ENCODE results near the gene SSU72.

Gene SSU72

DNA sequence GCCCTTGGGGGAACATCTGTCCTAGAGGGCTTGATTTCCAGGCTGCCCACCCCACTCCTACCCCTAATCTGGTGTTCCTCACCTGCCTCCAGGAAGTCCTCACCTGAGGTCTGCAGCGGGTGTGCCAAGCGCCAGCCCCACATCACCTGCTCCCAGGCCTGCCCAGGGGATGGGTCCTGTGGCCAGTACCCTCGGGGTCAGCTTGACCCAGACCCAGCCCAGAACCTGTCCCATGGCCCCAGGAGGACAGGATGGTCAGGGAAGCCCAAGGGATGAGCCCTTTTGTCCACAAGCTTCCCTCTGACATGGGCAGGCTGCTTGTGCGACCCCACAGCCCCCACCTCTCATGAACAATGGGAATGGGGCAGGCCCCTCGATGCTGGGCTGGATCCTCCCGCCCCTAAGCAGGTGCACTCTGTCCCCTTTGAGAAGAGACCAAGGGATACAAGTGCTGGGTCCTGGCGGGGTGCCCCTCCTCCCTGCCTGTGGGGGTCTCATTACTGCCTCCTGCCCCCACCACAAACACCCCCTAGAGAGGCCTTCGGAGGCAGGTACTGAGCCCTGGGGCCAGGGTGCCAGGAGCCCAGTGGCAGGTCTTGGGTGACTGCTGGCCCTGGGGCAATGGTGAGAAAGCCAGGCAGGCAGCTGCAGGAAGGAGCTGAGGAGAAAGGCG, 43.9 kb upstream of the SSU72 start:
- Histone ChIP-seq H3K4me3 (ENCODE audit: low read depth in 1 of 5, low read length in 5 of 5) (no peak overlapping the region), H3K27me3 (ENCODE audit: control insufficient read depth in 5 of 5, insufficient read depth in 4 of 5, low read length in 5 of 5) (no peaks in the 10 kb centered on the region), H3K27ac (ENCODE audit: low read depth, low read length) (no peak overlapping the region), H3K36me3 (ENCODE audit: control insufficient read depth in 5 of 5, insufficient read depth in 5 of 5, low read length in 5 of 5) (peaks cover 0 to 16% (median 11%) of the 10 kb centered on the region in 5 donors), H3K9me3 (ENCODE audit: control insufficient read depth in 5 of 5, low read length in 5 of 5) (no peaks in the 10 kb centered on the region), H3K9ac (ENCODE audit: low read length in 5 of 5) (no peak overlapping the region), H3K4me1 (ENCODE audit: control insufficient read depth in 5 of 5, insufficient read depth in 5 of 5, low read length in 5 of 5) (peaks cover 14 to 31% (median 26%) of the 10 kb centered on the region in 5 donors)

DNA sequence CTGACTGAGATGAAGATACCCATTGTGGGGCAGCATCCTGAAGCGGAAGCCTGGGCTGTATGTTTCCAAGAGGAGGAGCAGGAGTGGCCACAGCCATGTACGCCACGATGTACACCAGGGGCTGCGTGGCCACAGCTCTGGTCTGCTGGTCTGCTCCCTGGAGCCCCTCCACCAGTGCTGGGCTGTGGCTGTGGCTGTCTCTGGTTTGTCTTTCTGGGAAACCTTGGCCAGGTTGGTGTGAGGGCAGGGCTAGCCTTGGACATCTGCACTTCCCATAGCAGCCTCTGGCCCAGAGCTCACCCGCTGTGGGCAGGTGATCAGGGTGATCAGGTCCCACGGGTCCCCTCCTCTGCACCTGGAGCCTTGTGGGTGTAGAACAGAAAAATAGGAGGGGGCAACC, 43.3 kb upstream of the SSU72 start:
- no peak overlapping the region for H3K9ac ChIP-seq (ENCODE audit: low read length in 5 of 5)
- H3K4me1 ChIP-seq (ENCODE audit: control insufficient read depth in 5 of 5, insufficient read depth in 5 of 5, low read length in 5 of 5), result peaks cover 14 to 34% (median 28%) of the 10 kb centered on the region in 5 donors
- no peak overlapping the region for H3K27ac ChIP-seq (ENCODE audit: low read depth, low read length)
- H3K36me3 ChIP-seq (ENCODE audit: control insufficient read depth in 5 of 5, insufficient read depth in 5 of 5, low read length in 5 of 5), result peaks cover 0 to 16% (median 11%) of the 10 kb centered on the region in 5 donors
- H3K27me3 ChIP-seq (ENCODE audit: control insufficient read depth in 5 of 5, insufficient read depth in 4 of 5, low read length in 5 of 5), result no peaks in the 10 kb centered on the region
- H3K4me3 ChIP-seq (ENCODE audit: low read depth in 1 of 5, low read length in 5 of 5), result no peak overlapping the region
- no peaks in the 10 kb centered on the region for H3K9me3 ChIP-seq (ENCODE audit: control insufficient read depth in 5 of 5, low read length in 5 of 5)

DNA sequence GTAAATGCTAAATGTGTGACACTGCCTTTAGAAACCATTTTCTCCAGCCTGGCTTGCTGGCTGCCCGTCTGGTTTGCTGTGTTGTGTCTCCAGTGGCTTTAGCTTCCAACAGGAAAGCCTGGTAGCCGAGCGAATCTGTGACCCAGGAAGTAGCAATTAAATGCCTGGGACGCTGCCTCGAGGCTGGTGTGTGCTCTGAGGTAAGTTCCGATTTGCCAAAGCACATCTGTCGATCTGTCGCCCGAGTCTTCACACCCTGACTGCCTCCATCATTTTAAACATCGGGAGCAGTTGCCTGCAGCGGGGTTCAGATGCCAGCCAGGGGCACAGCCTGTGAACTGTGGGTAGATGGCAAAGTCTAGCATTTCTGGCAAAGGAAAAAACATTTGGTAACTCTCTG, 42.9 kb upstream of the SSU72 start:
- Histone ChIP-seq H3K9me3 (ENCODE audit: control insufficient read depth in 5 of 5, low read length in 5 of 5) (no peaks in the 10 kb centered on the region), H3K27ac (ENCODE audit: low read depth, low read length) (no peak overlapping the region), H3K36me3 (ENCODE audit: control insufficient read depth in 5 of 5, insufficient read depth in 5 of 5, low read length in 5 of 5) (peaks cover 0 to 16% (median 11%) of the 10 kb centered on the region in 5 donors), H3K4me3 (ENCODE audit: low read depth in 1 of 5, low read length in 5 of 5) (no peak overlapping the region), H3K27me3 (ENCODE audit: control insufficient read depth in 5 of 5, insufficient read depth in 4 of 5, low read length in 5 of 5) (no peaks in the 10 kb centered on the region), H3K4me1 (ENCODE audit: control insufficient read depth in 5 of 5, insufficient read depth in 5 of 5, low read length in 5 of 5) (peaks cover 14 to 34% (median 28%) of the 10 kb centered on the region in 5 donors), H3K9ac (ENCODE audit: low read length in 5 of 5) (no peak overlapping the region)

DNA sequence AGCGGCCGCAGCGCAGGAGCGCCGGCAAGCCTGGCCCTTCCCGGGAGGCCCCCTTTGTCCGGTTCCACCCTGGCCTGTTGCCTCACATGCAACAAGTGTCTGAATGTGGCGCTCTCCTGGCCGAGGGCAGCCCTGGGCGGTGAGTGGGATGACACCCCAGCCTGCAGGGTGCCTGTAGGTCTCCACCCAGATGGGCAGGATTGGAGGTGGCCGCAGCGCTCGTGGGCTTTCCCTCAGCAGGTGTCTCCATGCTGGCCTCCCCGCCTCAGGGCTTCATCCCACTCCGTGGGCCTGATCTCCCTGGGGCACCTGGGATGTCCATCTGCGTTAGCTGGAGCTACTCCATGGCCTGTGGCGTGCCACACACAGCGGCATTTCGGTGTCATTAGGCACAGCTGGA, 42.2 kb upstream of the SSU72 start:
- peaks cover 14 to 34% (median 28%) of the 10 kb centered on the region in 5 donors for H3K4me1 ChIP-seq (ENCODE audit: control insufficient read depth in 5 of 5, insufficient read depth in 5 of 5, low read length in 5 of 5)
- no peaks in the 10 kb centered on the region for H3K27me3 ChIP-seq (ENCODE audit: control insufficient read depth in 5 of 5, insufficient read depth in 4 of 5, low read length in 5 of 5)
- peaks cover 0 to 16% (median 11%) of the 10 kb centered on the region in 5 donors for H3K36me3 ChIP-seq (ENCODE audit: control insufficient read depth in 5 of 5, insufficient read depth in 5 of 5, low read length in 5 of 5)
- no peaks in the 10 kb centered on the region for H3K9me3 ChIP-seq (ENCODE audit: control insufficient read depth in 5 of 5, low read length in 5 of 5)
- H3K4me3 ChIP-seq (ENCODE audit: low read depth in 1 of 5, low read length in 5 of 5), result peak overlapping the region; percentile 61 to 97 (median 92)
- peak overlapping the region in 2 of 5 donors; percentile 56 to 80 for H3K9ac ChIP-seq (ENCODE audit: low read length in 5 of 5)
- H3K27ac ChIP-seq (ENCODE audit: low read depth, low read length), result no peak overlapping the region

DNA sequence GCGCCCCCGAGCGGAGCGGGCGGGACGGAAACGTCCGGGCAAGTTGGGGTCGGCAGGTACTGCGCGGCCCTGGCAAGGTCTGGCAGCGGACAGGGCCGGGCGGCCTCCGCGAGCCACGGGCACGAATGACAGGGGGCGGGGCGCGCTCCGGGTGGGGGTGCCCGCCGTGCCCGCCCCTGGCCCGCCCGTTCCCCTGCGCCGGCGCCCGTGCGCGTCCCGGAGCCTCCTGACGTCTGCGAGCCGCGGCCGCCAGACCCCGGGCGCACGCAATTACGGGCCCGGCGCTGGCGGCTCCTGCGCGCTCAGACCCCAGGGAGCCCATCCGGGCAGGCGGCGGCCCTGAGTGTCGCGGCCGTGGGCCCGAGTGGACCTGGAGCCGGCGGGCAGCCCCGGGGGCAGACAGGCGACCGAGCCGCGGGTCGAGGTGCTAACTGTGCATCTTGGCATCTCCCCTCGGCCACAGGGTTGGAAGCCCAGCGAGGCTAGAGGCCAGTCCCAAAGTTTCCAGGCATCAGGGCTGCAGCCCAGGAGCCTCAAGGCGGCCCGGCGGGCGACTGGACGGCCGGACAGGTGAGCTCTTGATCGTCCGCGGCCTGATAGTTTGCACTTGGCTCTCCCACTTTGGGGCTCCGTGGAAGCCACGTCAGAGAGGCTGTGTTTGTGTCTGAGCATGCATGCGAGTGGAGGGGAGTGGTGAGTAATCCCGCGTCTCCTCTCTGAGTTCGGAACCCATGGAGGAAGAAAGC, 41.6 kb upstream of the SSU72 start:
- Histone ChIP-seq H3K9ac (ENCODE audit: low read length in 5 of 5) (peak overlapping the region in 4 of 5 donors; percentile 56 to 87 (median 84)), H3K4me3 (ENCODE audit: low read depth in 1 of 5, low read length in 5 of 5) (peak overlapping the region; percentile 61 to 97 (median 92)), H3K27me3 (ENCODE audit: control insufficient read depth in 5 of 5, insufficient read depth in 4 of 5, low read length in 5 of 5) (no peaks in the 10 kb centered on the region), H3K27ac (ENCODE audit: low read depth, low read length) (peak overlapping the region; percentile 95), H3K4me1 (ENCODE audit: control insufficient read depth in 5 of 5, insufficient read depth in 5 of 5, low read length in 5 of 5) (peaks cover 14 to 35% (median 30%) of the 10 kb centered on the region in 5 donors), H3K36me3 (ENCODE audit: control insufficient read depth in 5 of 5, insufficient read depth in 5 of 5, low read length in 5 of 5) (peaks cover 0 to 16% (median 11%) of the 10 kb centered on the region in 5 donors), H3K9me3 (ENCODE audit: control insufficient read depth in 5 of 5, low read length in 5 of 5) (no peaks in the 10 kb centered on the region)

DNA sequence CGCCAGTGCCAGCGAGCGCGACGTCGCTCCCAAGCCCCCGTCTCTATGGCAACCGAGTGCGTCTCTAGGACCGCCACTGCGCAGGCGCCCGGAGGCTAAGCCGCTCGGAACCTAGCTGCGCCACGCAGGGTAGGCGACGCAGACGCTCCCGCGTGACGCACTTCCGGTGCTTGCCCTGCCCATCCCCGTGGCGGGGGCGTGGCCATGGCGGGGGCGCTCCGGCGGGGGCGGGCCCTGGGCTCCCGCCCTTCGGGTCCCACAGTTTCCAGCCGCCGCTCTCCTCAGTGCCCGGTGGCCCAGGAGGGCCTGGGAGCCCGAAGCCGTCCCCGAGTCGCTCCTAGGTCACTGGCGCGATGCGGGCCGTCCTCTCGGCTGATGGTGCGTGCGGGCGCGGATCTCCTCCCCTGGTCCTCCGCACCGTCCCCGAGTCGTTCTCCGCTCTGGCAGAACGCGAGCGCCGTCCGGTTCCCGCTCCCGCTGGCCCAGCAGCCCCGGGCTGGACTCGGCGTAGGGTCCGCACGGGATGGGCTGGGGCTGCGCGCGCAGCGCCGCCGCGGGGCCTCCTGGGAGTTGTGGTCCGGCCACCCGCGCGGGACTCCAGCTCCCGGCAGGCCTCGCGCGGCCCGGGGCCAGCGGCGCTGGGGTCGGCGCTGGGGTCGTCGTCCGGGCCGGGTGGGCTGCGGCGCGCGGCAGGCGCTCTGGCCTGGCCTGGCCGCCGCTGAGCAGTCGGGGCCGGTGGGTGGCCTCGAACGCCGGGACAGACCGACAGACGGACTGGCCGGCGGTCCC, 40.8 kb upstream of the SSU72 start, which contains the start of gene MIB2:
TSS of gene MIB2 (plus strand) at position 245 of the 789 bp plus-strand sequence. CDS start 7,953 bp downstream, outside the sequence.
- H3K4me3 ChIP-seq (ENCODE audit: low read depth in 1 of 5, low read length in 5 of 5), result peak within 1 kb of the TSS; percentile 65 to 97 (median 92)
- peak within 1 kb of the TSS; percentile 95 for H3K27ac ChIP-seq (ENCODE audit: low read depth, low read length)
- no peaks in the 10 kb centered on the region for H3K9me3 ChIP-seq (ENCODE audit: control insufficient read depth in 5 of 5, low read length in 5 of 5)
- H3K9ac ChIP-seq (ENCODE audit: low read length in 5 of 5), result peak within 1 kb of the TSS in 4 of 5 donors; percentile 85 to 94 (median 87)
- no peaks in the 10 kb centered on the region for H3K27me3 ChIP-seq (ENCODE audit: control insufficient read depth in 5 of 5, insufficient read depth in 4 of 5, low read length in 5 of 5)
- peaks cover 0 to 16% (median 11%) of the 10 kb centered on the region in 5 donors for H3K36me3 ChIP-seq (ENCODE audit: control insufficient read depth in 5 of 5, insufficient read depth in 5 of 5, low read length in 5 of 5)
- H3K4me1 ChIP-seq (ENCODE audit: control insufficient read depth in 5 of 5, insufficient read depth in 5 of 5, low read length in 5 of 5), result peaks cover 15 to 41% (median 34%) of the 10 kb centered on the region in 5 donors

DNA sequence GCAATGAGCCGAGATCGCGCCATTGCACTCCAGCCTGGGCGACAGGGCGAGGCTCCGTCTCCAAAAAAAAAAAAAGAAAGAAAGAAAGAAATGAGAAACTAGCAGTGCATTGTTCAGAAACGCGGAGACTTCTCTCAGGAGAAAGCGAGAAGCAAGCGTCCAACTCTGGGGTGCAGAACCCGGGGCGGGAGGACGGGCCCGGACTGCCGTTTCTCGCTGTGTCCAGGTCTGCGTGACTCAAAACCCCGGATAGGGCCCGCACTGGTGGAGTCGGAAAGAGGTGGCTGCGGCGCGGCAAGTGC, 40.2 kb upstream of the SSU72 start:
- Histone ChIP-seq H3K4me1 (ENCODE audit: control insufficient read depth in 5 of 5, insufficient read depth in 5 of 5, low read length in 5 of 5) (peaks cover 15 to 41% (median 34%) of the 10 kb centered on the region in 5 donors), H3K27me3 (ENCODE audit: control insufficient read depth in 5 of 5, insufficient read depth in 4 of 5, low read length in 5 of 5) (no peaks in the 10 kb centered on the region), H3K4me3 (ENCODE audit: low read depth in 1 of 5, low read length in 5 of 5) (peak overlapping the region; percentile 65 to 97 (median 92)), H3K9me3 (ENCODE audit: control insufficient read depth in 5 of 5, low read length in 5 of 5) (no peaks in the 10 kb centered on the region), H3K27ac (ENCODE audit: low read depth, low read length) (peak overlapping the region; percentile 95), H3K9ac (ENCODE audit: low read length in 5 of 5) (peak overlapping the region in 4 of 5 donors; percentile 46 to 94 (median 87)), H3K36me3 (ENCODE audit: control insufficient read depth in 5 of 5, insufficient read depth in 5 of 5, low read length in 5 of 5) (peaks cover 0 to 16% (median 11%) of the 10 kb centered on the region in 5 donors)

DNA sequence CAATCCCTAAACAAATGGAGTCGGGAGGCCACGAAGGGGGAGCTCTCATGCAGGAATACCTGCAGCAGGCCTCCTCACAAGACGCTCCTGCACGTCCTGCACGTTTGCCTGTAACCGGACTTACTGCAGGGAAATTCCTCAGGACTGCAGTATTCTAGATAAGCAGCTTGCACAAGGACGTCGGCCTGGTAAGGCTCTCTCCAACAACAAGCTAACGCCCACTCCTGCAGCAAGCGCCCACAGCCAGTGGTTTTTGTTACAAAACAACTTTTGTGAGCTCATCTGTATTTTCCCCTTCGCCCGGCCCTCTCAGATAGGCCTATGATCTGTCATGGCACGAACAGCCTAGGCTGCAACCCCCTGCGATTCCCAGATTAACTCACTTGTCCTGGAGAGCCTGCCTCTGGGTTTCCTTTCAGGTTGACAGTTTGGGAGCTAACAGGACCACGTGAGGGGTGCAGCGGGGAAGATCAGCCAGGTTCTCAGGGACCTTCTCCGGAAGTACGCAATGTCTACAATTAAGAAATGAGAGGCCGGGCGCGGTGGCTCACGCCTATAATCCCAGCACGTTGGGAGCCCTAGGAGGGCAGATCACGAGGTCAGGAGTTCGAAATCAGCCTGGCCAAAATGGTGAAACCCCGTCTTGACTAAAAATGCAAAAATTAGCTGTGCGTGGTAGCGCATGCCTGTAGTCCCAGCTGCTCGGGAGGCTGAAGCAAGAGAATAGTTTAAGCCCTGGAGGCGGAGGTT, 39.7 kb upstream of the SSU72 start:
- H3K36me3 ChIP-seq (ENCODE audit: control insufficient read depth in 5 of 5, insufficient read depth in 5 of 5, low read length in 5 of 5), result peaks cover 0 to 16% (median 11%) of the 10 kb centered on the region in 5 donors
- peak overlapping the region; percentile 65 to 97 (median 92) for H3K4me3 ChIP-seq (ENCODE audit: low read depth in 1 of 5, low read length in 5 of 5)
- H3K27me3 ChIP-seq (ENCODE audit: control insufficient read depth in 5 of 5, insufficient read depth in 4 of 5, low read length in 5 of 5), result no peaks in the 10 kb centered on the region
- no peaks in the 10 kb centered on the region for H3K9me3 ChIP-seq (ENCODE audit: control insufficient read depth in 5 of 5, low read length in 5 of 5)
- H3K27ac ChIP-seq (ENCODE audit: low read depth, low read length), result peak overlapping the region; percentile 95
- H3K9ac ChIP-seq (ENCODE audit: low read length in 5 of 5), result peak overlapping the region in 4 of 5 donors; percentile 56 to 94 (median 87)
- peaks cover 15 to 41% (median 34%) of the 10 kb centered on the region in 5 donors for H3K4me1 ChIP-seq (ENCODE audit: control insufficient read depth in 5 of 5, insufficient read depth in 5 of 5, low read length in 5 of 5)

DNA sequence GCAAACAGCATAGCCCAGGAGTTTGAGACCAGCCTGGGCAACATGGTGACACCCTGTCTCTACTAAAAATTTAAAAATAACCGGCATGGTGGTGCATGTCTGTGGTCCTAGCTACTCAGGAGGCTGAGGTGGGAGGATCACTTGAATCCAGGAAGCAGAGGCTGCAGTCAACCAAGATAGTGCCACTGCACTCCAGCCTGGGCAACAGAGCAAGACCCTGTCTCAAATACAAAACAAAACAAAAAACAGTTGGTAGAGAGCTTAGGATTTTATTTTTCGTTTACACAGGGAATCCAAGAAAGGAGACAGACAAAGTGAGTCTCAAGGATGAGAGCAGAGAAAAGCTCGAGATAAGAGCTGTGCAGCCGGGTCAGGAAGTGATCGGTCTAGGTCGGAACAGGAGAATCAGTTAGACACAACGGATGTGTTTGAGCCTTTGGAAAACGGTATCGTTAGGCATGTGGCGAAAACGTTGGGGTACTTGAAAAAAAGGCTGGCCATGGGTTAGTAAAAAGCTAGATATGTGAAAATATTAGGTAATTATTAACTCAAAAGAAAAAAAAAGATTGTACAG, 38.9 kb upstream of the SSU72 start:
- Histone ChIP-seq H3K36me3 (ENCODE audit: control insufficient read depth in 5 of 5, insufficient read depth in 5 of 5, low read length in 5 of 5) (peaks cover 0 to 14% (median 11%) of the 10 kb centered on the region in 5 donors), H3K27me3 (ENCODE audit: control insufficient read depth in 5 of 5, insufficient read depth in 4 of 5, low read length in 5 of 5) (no peaks in the 10 kb centered on the region), H3K4me3 (ENCODE audit: low read depth in 1 of 5, low read length in 5 of 5) (peak overlapping the region in 4 of 5 donors; percentile 65 to 97 (median 88)), H3K9ac (ENCODE audit: low read length in 5 of 5) (no peak overlapping the region), H3K27ac (ENCODE audit: low read depth, low read length) (peak overlapping the region; percentile 95), H3K4me1 (ENCODE audit: control insufficient read depth in 5 of 5, insufficient read depth in 5 of 5, low read length in 5 of 5) (peaks cover 15 to 41% (median 34%) of the 10 kb centered on the region in 5 donors), H3K9me3 (ENCODE audit: control insufficient read depth in 5 of 5, low read length in 5 of 5) (no peaks in the 10 kb centered on the region)
